Fibroblast of lung (primary cell): ENCODE data around the gene CCDC80. TPM values are rescaled to one million over a fixed set of nuclear protein-coding genes. Genes with fewer than 3 reads are reported as not detected.

ENCODE experiments used
- DNase-seq, 2 donors: peaks; one replicate each; pipeline versions ENCODE4 v3.0.0 to v3.0.0-alpha.2; 2010; ENCODE audit warnings: low read depth in 2 of 2
- H2AFZ ChIP-seq: 2 replicates; pipeline ENCODE4 v1.5.1; 2012; ENCODE audit warnings: low read length, control low read depth, inconsistent platforms
- H3K27ac ChIP-seq: 2 replicates; pipeline ENCODE4 v1.5.1; 2011; ENCODE audit warnings: low read length, control low read depth; ENCODE audit not compliant: insufficient read depth
- H3K27me3 ChIP-seq: 2 replicates; pipeline ENCODE4 v1.5.1; 2011; ENCODE audit warnings: mild to moderate bottlenecking, low read length; ENCODE audit not compliant: control insufficient read depth, insufficient read depth
- H3K36me3 ChIP-seq: 2 replicates; pipeline ENCODE4 v1.5.1; 2011; ENCODE audit warnings: low read length; ENCODE audit not compliant: control insufficient read depth, insufficient read depth
- H3K4me1 ChIP-seq: 2 replicates; pipeline ENCODE4 v1.5.1; 2011; ENCODE audit warnings: low read length; ENCODE audit not compliant: control insufficient read depth, insufficient read depth; ENCODE audit errors: extremely low read depth
- H3K4me2 ChIP-seq: 2 replicates; pipeline ENCODE4 v1.5.1; 2011; ENCODE audit warnings: low read length, control low read depth; ENCODE audit not compliant: insufficient read depth; ENCODE audit errors: extremely low read depth
- H3K4me3 ChIP-seq, 4 experiments: fragments of 200-600 bp in 1 of 4; sonication (generic) in 1 of 4; replicated peaks in 1 of 4; 2 replicates each; pipeline ENCODE4 v1.5.1; 2011 to 2016; ENCODE audit warnings: low read length in 4 of 4, low read depth in 3 of 4, mild to moderate bottlenecking in 3 of 4, control low read depth in 2 of 4, inconsistent platforms in 1 of 4, mixed read lengths in 1 of 4; ENCODE audit not compliant: insufficient read depth in 1 of 4; ENCODE audit errors: control extremely low read depth in 1 of 4
- H3K79me2 ChIP-seq: 2 replicates; pipeline ENCODE4 v1.5.1; 2012; ENCODE audit warnings: mild to moderate bottlenecking, low read length, inconsistent platforms; ENCODE audit not compliant: control insufficient read depth, insufficient read depth
- H3K9ac ChIP-seq: 2 replicates; pipeline ENCODE4 v1.5.1; 2011; ENCODE audit warnings: mild to moderate bottlenecking, low read length, control low read depth; ENCODE audit not compliant: insufficient read depth
- H3K9me3 ChIP-seq: 2 replicates; pipeline ENCODE4 v1.5.1; 2012; ENCODE audit warnings: low read depth, low read length; ENCODE audit not compliant: control insufficient read depth, insufficient read depth
- H4K20me1 ChIP-seq: 2 replicates; pipeline ENCODE4 v1.5.1; 2011; ENCODE audit warnings: low read length; ENCODE audit not compliant: control insufficient read depth, insufficient read depth; ENCODE audit errors: extremely low read depth
- CTCF ChIP-seq, 2 donors: IDR thresholded peaks in 1 of 2; conservative IDR thresholded peaks in 1 of 2; 1 replicate in 1 of 2; 2 replicates in 1 of 2; pipeline ENCODE4 v1.5.1; 2011 to 2012; ENCODE audit warnings: low read length in 2 of 2, control low read depth in 1 of 2, inconsistent platforms in 1 of 2, low read depth in 1 of 2, mild to moderate bottlenecking in 1 of 2
- EZH2 ChIP-seq: IDR thresholded peaks from 2 replicates; pipeline ENCODE4 v1.5.1; 2012; ENCODE audit warnings: low read length, control low read depth, mild to moderate bottlenecking; ENCODE audit errors: missing control alignments
- polyA plus RNA-seq, 2 donors: library from polyadenylated mRNA; depleted of rRNA in 1 of 2; stranded (reverse) in 1 of 2; unstranded in 1 of 2; fragments of >200 nt; gene quantifications; 2 replicates each; pipeline ENCODE4 v1.2.1, GENCODE V29; 2011 to 2012; ENCODE audit warnings: missing spikeins in 1 of 2
- total RNA-seq: library from RNA; depleted of rRNA; stranded (reverse); fragments of >200 nt; gene quantifications from 2 replicates; pipeline ENCODE4 v1.2.1, GENCODE V29; 2014

The CCDC80 gene
- total and polyA plus RNA-seq, 2 donors (not counting 1 experiment from before 2014, with no cell fraction given), result 153 to 526 TPM

- peaks cover 21% of the 10 kb centered on the region for H3K79me2 ChIP-seq
- TF ChIP-seq EZH2 (no peak), CTCF (conservative IDR thresholded peaks at IDR 0.05 in 1 of 2, IDR thresholded peaks at IDR 0.05 in 1 of 2; ENCODE audit: low read depth in 1 of 2, low read length in 2 of 2) (no peak)
These were observed 90.1 kb downstream of the CCDC80 start for GRCh38 chr3:112550859-112551258.

More at GRCh38 chr3:112550859-112551258, 90.1 kb downstream of the CCDC80 start:
- Histone ChIP-seq H3K4me1 (no peaks in the 10 kb centered on the region), H3K27me3 (no peaks in the 10 kb centered on the region), H4K20me1 (no peaks in the 10 kb centered on the region), H3K4me2 (no peak overlapping the region), H3K27ac (no peak overlapping the region), H3K9ac (no peak overlapping the region), H2AFZ (no peak overlapping the region), H3K36me3 (peaks cover 1% of the 10 kb centered on the region), H3K9me3 (no peaks in the 10 kb centered on the region), H3K4me3 (no peak overlapping the region)
- DNase-seq, result no peak

Other genes starting within 250 kb of the CCDC80 start
- under 0.01 TPM in 1 of 2 replicates, not detected in the other for gene BTLA, start 141.7 kb downstream of the CCDC80 start, total RNA-seq
- not detected in 2 replicates for gene BTLA, start 141.7 kb downstream of the CCDC80 start, polyA plus RNA-seq
- gene ATG3, start 79.2 kb downstream of the CCDC80 start, total RNA-seq, result 92.2 and 95.8 TPM in 2 replicates
- 65.2 and 68.4 TPM in 2 replicates for gene ATG3, start 79.2 kb downstream of the CCDC80 start, polyA plus RNA-seq
- gene SLC35A5, start 79.1 kb downstream of the CCDC80 start, total RNA-seq, result 22.6 and 35.3 TPM in 2 replicates
- 44.7 and 70.4 TPM in 2 replicates for gene SLC35A5, start 79.1 kb downstream of the CCDC80 start, polyA plus RNA-seq
- gene CD200R1L, start 205.7 kb upstream of the CCDC80 start, total RNA-seq, result not detected in 2 replicates
- gene CD200R1L, start 205.7 kb upstream of the CCDC80 start, polyA plus RNA-seq, result not detected in 2 replicates